Stimulated activated CD8-positive, alpha-beta memory T cell treated with anti-CD3 and anti-CD28 coated beads, Interleukin-4, amount 100 ng/mL, for 4 hours (primary cell): Measurements from ENCODE around the gene HELZ2.
"Not testable (repeated sequence)": the region's sequence is repeated elsewhere in the genome, so short reads cannot be mapped to it uniquely, and the experiment has no call there.

Experiments used
- DNase-seq, 2 donors: peaks; one replicate each; pipeline ENCODE4 v3.0.0-alpha.2; 2020; ENCODE audit warnings: low read depth in 2 of 2, low spot score in 1 of 2

The HELZ2 gene

GRCh38 chr20:63580796-63581461 lies 6.9 kb upstream of the HELZ2 start:
- DNase-seq, result peak; percentile 39 to 53

GRCh38 chr20:63579017-63579694 lies 5.1 kb upstream of the HELZ2 start:
- no peak for DNase-seq

- no peak for DNase-seq
These were observed 4.4 kb upstream of the HELZ2 start for GRCh38 chr20:63578224-63579016.

GRCh38 chr20:63577317-63577894 lies 3.4 kb upstream of the HELZ2 start:
- DNase-seq, result no peak

GRCh38 chr20:63576311-63576710 lies 2.3 kb upstream of the HELZ2 start:
- DNase-seq, result no peak

GRCh38 chr20:63574829-63575743 lies 1.0 kb upstream of the HELZ2 start:
- DNase-seq, result no peak

- no peak for DNase-seq
These were observed 350 bp downstream of the HELZ2 start for GRCh38 chr20:63573647-63574131.

- DNase-seq, result no peak
These were observed 1.0 kb downstream of the HELZ2 start for GRCh38 chr20:63572788-63573646.

- DNase-seq, result no peak
These were observed 1.8 kb downstream of the HELZ2 start for GRCh38 chr20:63572071-63572787.

- DNase-seq, result not testable (repeated sequence)
These were observed 3.0 kb downstream of the HELZ2 start for GRCh38 chr20:63571087-63571478.

GRCh38 chr20:63570281-63571086 lies 3.6 kb downstream of the HELZ2 start:
- DNase-seq, result no peak

GRCh38 chr20:63568986-63569949 lies 4.8 kb downstream of the HELZ2 start:
- DNase-seq, result no peak

- DNase-seq, result no peak
These were observed 5.7 kb downstream of the HELZ2 start for GRCh38 chr20:63568170-63568981.

GRCh38 chr20:63567386-63568169 lies 6.5 kb downstream of the HELZ2 start:
- DNase-seq, result peak in 1 of 2 donors; percentile 32

- no peak for DNase-seq
These were observed 7.0 kb downstream of the HELZ2 start for GRCh38 chr20:63567136-63567385.
